Stimulated activated CD8-positive, alpha-beta memory T cell treated with anti-CD3 and anti-CD28 coated beads, Interleukin-2, amount 100 ng/mL, for 1 hour (primary cell): ENCODE data around the gene ZNF609.

Experiments used
- DNase-seq, 2 donors: peaks; one replicate each; pipeline ENCODE4 v3.0.0-alpha.2; 2020; ENCODE audit warnings: low read depth in 2 of 2

Gene ZNF609

GRCh38 chr15:64732156-64732860 lies 271.9 kb downstream of the ZNF609 start:
- no peak for DNase-seq
